DOHH2 (cell line): ENCODE results near the gene CHMP2B.

ENCODE experiments used
- EZH2phosphoT487 ChIP-seq: fragments of 200-600 bp; sonication (generic); IDR thresholded peaks from 2 replicates; pipeline ENCODE4 v1.6.1; 2017; ENCODE audit warnings: borderline replicate concordance, mild to moderate bottlenecking, antibody characterized with exemption, low read length, moderate library complexity, mixed read lengths
- TF ChIP-seq, protein P1 (sequence below): fragments of 200-600 bp; sonication (generic); IDR thresholded peaks from one replicate; pipeline ENCODE4 v1.5.1; 2014; ENCODE audit warnings: antibody characterized with exemption, mild to moderate bottlenecking, low read depth, low read length; ENCODE audit not compliant: poor library complexity, severe bottlenecking

GRCh38 chr3:87269723-87270122, 42.6 kb downstream of the CHMP2B start:
- TF ChIP-seq, protein P1, sequence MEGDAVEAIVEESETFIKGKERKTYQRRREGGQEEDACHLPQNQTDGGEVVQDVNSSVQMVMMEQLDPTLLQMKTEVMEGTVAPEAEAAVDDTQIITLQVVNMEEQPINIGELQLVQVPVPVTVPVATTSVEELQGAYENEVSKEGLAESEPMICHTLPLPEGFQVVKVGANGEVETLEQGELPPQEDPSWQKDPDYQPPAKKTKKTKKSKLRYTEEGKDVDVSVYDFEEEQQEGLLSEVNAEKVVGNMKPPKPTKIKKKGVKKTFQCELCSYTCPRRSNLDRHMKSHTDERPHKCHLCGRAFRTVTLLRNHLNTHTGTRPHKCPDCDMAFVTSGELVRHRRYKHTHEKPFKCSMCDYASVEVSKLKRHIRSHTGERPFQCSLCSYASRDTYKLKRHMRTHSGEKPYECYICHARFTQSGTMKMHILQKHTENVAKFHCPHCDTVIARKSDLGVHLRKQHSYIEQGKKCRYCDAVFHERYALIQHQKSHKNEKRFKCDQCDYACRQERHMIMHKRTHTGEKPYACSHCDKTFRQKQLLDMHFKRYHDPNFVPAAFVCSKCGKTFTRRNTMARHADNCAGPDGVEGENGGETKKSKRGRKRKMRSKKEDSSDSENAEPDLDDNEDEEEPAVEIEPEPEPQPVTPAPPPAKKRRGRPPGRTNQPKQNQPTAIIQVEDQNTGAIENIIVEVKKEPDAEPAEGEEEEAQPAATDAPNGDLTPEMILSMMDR: no peak
- TF ChIP-seq EZH2phosphoT487: no peak
